ENCODE measurements around the gene MR1.

Gene MR1

DNA sequence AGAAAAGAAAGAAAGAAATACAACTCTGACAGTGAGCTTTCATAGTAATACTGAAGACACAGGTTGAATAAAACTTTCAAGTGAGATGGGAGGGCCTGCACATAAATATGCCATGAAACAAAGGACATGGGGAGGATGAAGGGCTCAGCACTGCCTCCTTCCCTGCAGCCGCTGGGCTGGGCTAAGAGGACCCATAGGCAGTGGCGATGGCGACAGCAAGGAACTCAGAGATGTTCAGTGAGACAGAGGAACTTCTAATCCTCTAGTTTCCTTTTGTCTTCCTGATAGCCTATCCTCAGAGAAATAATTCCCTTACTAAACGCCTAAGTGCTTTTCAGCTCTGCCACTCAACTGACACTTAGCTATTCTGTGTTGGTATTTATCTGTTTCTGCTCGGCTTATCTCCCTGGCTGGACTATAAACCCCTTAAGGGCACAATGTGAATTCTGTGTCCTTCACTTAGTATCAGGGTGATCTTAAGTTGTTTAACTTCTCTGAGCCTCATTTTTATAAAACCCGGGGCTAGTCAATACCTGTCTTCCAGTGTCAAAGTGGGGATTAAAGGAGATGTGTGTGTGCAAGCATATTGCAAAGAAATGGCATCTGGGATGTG is 30.3 kb downstream of the MR1 start:
- no peak for DNase-seq (ENCODE audit: low read depth)

GRCh38 chr1:181064702-181065101 is 30.9 kb downstream of the MR1 start:
- DNase-seq (ENCODE audit: low read depth), result no peak

- peak; percentile 95 for DNase-seq (ENCODE audit: low read depth)
Measured at GRCh38 chr1:181073638-181074037, 39.9 kb downstream of the MR1 start.

GRCh38 chr1:181075766-181076350 is 42.1 kb downstream of the MR1 start:
- DNase-seq (ENCODE audit: low read depth), result no peak

GRCh38 chr1:181076852-181077251 is 43.1 kb downstream of the MR1 start:
- no peak for DNase-seq (ENCODE audit: low read depth)

DNA sequence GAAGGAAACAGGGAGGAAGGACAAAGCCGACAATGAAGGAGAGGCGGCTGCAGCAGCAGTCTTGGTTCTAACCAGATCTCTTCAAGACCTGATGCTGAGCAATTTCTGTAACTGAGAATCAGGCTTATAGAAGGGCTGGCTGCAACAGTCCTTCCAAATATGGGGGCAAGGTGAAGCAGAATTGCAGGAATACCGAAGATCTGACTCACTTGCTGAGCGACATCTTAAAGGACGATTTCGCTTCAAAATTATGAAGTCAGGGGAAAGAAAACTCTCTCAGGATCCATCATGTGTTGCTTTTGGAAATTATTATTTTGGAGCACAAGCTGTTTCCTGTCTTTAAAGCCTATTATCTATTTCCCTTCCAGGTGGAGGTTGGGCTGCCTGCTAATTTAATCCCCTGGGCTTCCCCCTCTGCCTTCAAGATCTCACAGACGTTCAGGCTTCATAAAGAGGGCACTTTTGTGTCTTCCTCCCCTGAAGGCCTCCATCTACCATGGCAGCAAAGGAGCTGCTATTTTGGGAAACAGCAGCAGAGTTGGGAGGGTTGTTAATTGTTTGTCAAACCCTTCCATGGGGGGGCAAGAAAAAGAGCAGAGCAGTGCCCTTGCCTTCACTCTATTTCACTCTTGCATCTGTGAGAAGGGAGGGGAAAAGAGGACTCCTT is 43.9 kb downstream of the MR1 start:
- peak; percentile 57 for DNase-seq (ENCODE audit: low read depth)

DNA sequence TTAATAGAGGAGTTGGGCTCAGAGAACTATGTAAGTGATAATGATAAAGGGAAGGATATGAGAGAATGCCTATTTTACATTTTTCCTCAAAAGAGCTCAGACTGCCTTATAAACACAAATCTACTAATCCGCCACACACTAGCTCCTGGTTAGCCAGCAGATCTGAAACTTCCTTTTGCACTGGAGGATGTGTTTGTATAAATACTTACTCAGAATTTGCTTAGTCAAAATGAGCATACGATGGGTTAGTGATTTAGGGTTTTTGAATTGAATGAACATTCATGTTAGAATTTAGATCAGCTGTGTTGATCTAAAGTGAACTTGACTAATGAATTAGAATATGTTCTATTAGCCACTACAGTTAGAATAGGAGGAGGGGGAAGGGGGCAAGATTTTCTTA is 45.6 kb downstream of the MR1 start:
- DNase-seq (ENCODE audit: low read depth), result no peak

DNA sequence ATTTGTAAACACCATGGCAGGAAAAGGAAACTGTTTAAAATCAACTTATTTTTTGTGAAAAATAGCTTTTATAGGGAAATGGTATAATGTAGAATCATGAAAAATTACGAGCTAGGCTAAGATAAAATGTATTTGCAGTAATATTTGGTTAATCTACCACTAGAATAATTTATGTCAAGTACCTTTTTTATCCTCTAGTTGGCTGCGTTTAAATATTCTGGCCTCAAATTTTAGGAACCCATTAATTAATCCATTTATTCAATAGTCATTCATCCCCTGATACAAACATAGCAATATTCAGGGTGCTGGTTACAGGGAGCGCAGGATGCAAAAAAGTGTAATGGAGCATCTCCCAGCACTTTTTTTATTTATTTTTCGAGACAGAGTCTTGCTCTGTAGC is 46.1 kb downstream of the MR1 start:
- no peak for DNase-seq (ENCODE audit: low read depth)

GRCh38 chr1:181080556-181080955 is 46.8 kb downstream of the MR1 start:
- no peak for DNase-seq (ENCODE audit: low read depth)

DNA sequence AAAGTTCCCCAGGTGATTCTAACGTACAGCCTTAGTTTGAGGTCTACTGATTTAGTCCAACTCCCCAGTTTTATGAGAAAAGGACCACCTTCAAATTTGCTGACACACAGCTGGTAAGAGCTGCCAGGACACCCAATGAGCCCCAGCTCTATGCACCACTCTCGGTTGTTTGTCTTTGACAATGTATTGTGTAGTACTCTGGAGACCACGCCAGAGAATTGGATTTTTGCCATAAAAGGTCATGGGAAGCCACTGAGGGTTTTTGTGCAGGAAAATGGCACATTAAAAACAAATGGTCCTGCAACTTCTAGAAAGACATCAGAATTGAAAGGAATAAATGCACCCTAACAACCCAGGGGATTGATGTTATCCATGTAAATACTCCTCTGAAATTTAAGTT is 47.6 kb downstream of the MR1 start:
- DNase-seq (ENCODE audit: low read depth), result no peak

GRCh38 chr1:181083842-181084605 is 50.2 kb downstream of the MR1 start:
- DNase-seq (ENCODE audit: low read depth), result peak; percentile 39

DNA sequence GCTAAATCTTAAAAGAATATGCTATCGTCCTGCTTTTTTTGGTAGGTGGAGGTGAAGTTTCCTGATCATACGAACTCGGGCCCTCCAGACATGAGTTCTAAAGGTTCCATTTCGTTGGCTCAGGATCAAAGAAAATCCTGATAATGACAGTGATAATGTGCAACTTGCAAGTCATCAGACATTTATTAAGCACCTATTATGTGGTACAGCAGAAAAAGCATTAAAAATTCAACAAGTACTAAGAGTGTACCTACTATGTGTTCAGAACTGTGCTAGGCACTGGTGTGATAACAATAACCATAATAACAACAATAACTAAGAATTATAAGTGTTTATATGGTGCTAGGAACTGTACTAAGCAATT is 50.8 kb downstream of the MR1 start:
- no peak for DNase-seq (ENCODE audit: low read depth)

GRCh38 chr1:181086091-181086490 is 52.3 kb downstream of the MR1 start:
- DNase-seq (ENCODE audit: low read depth), result no peak

DNA sequence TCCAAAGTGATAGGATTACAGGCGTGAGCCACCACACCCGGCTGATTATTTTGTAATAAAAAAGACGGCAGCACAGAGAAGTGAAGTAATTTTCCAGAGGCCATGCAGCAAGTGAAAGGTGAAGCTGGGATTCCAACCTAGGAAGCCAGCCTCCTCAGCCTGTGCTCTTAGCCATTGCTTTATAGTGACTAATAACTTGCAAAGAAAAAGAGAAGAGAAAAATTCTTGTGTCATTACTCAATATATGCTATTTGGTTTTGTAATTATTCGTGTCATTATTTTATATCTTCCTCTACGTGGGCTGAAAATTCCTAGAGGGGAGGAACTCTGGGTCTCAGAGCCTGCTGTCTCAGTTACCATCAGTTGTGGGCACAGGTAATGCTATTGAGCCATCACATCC is 53.1 kb downstream of the MR1 start:
- peak; percentile 84 for DNase-seq (ENCODE audit: low read depth)

- DNase-seq (ENCODE audit: low read depth), result no peak
Measured at GRCh38 chr1:181087400-181087901, 53.7 kb downstream of the MR1 start.

- DNase-seq (ENCODE audit: low read depth), result peak; percentile 97
Measured at GRCh38 chr1:181088079-181089016, 54.6 kb downstream of the MR1 start, which contains the start of gene IER5. IER5 (plus strand) TSS chr1:181088700; CDS start chr1:181088903, 203 bp downstream.

- no peak for DNase-seq (ENCODE audit: low read depth)
Measured at GRCh38 chr1:181089017-181089675, 55.4 kb downstream of the MR1 start.

GRCh38 chr1:181089676-181090544 is 56.1 kb downstream of the MR1 start:
- DNase-seq (ENCODE audit: low read depth), result peak; percentile 80

DNA sequence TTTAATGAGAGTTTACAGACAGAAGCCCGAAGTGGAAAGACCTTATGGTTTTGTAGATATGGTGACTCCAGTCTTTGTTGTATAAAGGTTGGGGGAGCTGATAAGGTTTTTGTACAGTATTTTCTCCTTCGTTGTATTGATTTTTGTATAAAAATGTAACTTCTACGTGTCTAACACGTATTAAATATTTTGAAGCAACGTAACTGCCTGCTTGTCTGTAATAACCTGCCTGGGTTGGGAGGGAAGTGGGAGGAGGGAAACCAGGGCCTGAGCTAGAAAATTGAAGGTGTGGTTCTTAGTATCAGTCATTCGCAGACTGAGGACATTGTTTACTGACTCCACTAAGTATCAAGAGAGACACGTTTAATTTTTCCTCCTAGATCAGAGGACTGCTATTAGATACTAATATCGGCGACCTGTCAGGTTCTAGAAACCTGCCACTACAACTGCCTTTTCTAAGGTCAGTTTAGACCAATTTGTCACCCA is 56.9 kb downstream of the MR1 start:
- DNase-seq (ENCODE audit: low read depth), result peak; percentile 48

Data from iris pigment epithelial cell (primary cell).